ENCODE data around the gene POMP. TPM values are rescaled to one million over a fixed set of nuclear protein-coding genes. Genes with fewer than 3 reads are reported as not detected.
A peak's percentile ranks its signal among the peaks of the same experiment; 100 is the strongest.

Gene POMP
- total RNA-seq, 4 donors from 2014 or later = 24.7 to 56.8 (median 44.0) TPM

- in situ Hi-C loops (cut with MboI; ENCODE audit: low pct_ligation_motif_present in 1 of 4, low pct_unique_long_range_greater_than_20kb in 1 of 4, low sequenced_read_pairs in 3 of 4) = no loop called here
- peak in 1 of 3 donors; percentile 75 for TF ChIP-seq POLR2AphosphoS5 (IDR thresholded peaks at IDR 0.05)
- TF ChIP-seq CTCF (IDR thresholded peaks at IDR 0.05) = no peak
- TF ChIP-seq EP300 (IDR thresholded peaks at IDR 0.05; ENCODE audit: low read depth) = no peak
- peak; percentile 40 for TF ChIP-seq POLR2A (IDR thresholded peaks at IDR 0.05)
- intact Hi-C loops (cut with DNase I; ENCODE audit: low total_unique reads) = no loop called here
- WGBS, 2 donors (ENCODE audit: low coverage in 1 of 2) = 34 to 41% methylated on average over 6 to 8 of the region's 8 CpGs
- Histone ChIP-seq H3K36me3 (no peaks in the 10 kb centered on the region), H3K27me3 (no peaks in the 10 kb centered on the region), H3K27ac (peak overlapping the region; percentile 92 to 98 (median 92)), H3K4me1 (peaks cover 0 to 31% (median 18%) of the 10 kb centered on the region in 4 donors), H3K4me3 (no peak overlapping the region), H3K9me3 (no peaks in the 10 kb centered on the region)
- peak; percentile 77 for DNase-seq
Measured at GRCh38 chr13:28716511-28716910, 57.6 kb downstream of the POMP start.

DNA sequence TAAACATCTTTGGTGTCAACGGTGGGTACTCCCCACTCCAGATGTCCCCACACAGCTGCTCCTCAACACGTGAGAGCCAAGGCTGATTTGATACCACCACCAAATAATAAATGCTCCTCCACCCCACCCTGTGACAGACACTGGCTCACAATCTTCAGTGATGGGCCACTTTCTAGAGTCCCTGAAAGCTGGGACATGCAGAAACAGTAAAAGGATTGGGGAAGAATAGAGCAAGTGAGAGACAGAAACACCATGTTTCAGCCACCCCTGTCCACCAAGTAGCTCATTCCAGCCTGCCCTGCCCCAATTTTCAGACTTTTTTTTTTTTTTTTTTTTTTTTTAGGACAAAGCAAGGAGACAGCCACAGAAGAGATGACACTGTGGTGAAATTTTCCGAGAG is 58.2 kb downstream of the POMP start:
- no peaks in the 10 kb centered on the region for H3K9me3 ChIP-seq
- intact Hi-C loops (cut with DNase I; ENCODE audit: low total_unique reads) = no loop called here
- no peak for TF ChIP-seq POLR2AphosphoS5 (IDR thresholded peaks at IDR 0.05)
- no peak for TF ChIP-seq EP300 (IDR thresholded peaks at IDR 0.05; ENCODE audit: low read depth)
- no peak for TF ChIP-seq CTCF (IDR thresholded peaks at IDR 0.05)
- TF ChIP-seq POLR2A (IDR thresholded peaks at IDR 0.05) = no peak
- in situ Hi-C loops (cut with MboI; ENCODE audit: low pct_ligation_motif_present in 1 of 4, low pct_unique_long_range_greater_than_20kb in 1 of 4, low sequenced_read_pairs in 3 of 4) = no loop called here
- no peak for DNase-seq
- peaks cover 0 to 31% (median 18%) of the 10 kb centered on the region in 4 donors for H3K4me1 ChIP-seq
- 63 to 70% methylated on average over 2 to 3 of the region's 3 CpGs for WGBS, 2 donors (ENCODE audit: low coverage in 1 of 2)
- peak overlapping the region; percentile 92 to 98 (median 92) for H3K27ac ChIP-seq
- H3K36me3 ChIP-seq = no peaks in the 10 kb centered on the region
- H3K4me3 ChIP-seq = no peak overlapping the region
- H3K27me3 ChIP-seq = no peaks in the 10 kb centered on the region

DNA sequence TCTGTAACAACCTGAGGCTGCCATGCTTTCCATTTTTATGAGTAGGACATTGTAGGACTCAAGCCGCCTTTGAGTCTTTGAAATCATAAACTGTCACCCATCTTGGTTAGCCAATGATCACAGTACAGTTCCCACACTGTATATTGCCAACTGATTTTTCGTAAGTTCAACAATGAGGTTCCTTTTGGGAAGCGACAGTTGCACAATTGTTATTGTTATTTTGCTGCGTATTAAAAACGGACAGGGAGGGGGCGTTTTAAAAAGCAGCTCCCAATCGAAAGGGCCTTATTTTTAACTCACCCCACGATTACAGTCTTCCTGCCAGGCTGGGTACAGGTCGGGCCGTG is 59.2 kb downstream of the POMP start:
- H3K27me3 ChIP-seq = no peaks in the 10 kb centered on the region
- DNase-seq = no peak
- TF ChIP-seq EP300 (IDR thresholded peaks at IDR 0.05; ENCODE audit: low read depth) = peak; percentile 25
- TF ChIP-seq POLR2A (IDR thresholded peaks at IDR 0.05) = no peak
- intact Hi-C loops (cut with DNase I; ENCODE audit: low total_unique reads) (loop anchor here (2.0 kb wide), 1 partner anchor 61 kb away; no protein-coding TSS in a partner anchor), in situ Hi-C loops (cut with MboI; ENCODE audit: low pct_ligation_motif_present in 1 of 4, low pct_unique_long_range_greater_than_20kb in 1 of 4, low sequenced_read_pairs in 3 of 4) (no loop called here)
- peaks cover 0 to 31% (median 18%) of the 10 kb centered on the region in 4 donors for H3K4me1 ChIP-seq
- peak overlapping the region; percentile 92 to 98 (median 92) for H3K27ac ChIP-seq
- H3K9me3 ChIP-seq = no peaks in the 10 kb centered on the region
- no peaks in the 10 kb centered on the region for H3K36me3 ChIP-seq
- 3 to 40% methylated on average over 1 to 10 of the region's 10 CpGs for WGBS, 2 donors (ENCODE audit: low coverage in 1 of 2)
- H3K4me3 ChIP-seq = peak overlapping the region; percentile 41 to 88 (median 63)

DNA sequence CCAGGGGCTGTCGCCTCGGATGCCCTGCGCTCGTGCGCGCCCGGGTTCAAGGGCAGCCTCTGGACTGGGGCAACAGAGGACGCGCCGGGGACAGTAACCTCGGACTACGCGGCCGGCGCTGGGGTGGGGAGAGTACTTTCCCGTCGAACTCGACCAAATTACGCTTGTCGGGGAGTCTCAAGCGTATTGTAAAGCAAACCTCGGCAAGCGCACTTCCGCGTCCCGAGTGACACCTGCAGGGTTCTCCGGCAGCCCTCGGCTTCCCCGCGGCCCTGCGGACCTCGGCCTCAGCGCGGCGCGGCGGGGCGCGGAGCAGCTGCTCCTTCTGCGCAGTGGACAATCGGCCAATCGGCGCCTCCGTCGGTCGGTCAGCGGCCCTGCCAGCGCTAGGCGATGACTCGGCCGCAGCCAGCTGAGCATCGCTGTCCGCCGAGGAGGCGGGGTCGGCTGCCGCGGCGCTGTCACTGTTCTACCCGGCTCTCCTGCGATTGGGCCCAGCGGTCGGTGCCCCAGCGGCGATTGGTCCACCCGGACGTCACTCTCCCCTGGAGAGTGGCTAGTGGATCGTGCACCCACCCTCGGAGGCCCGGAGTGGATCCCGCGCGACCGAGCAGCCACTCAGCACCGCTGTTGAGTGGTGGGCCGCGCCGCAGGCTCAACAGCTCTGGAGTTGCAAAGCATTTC is 59.8 kb downstream of the POMP start, which contains the start of gene SLC46A3:
TSS of gene SLC46A3 (minus strand) at position 428 of the 684 bp plus-strand sequence. CDS start 972 bp downstream, outside the sequence.
- intact Hi-C loops (cut with DNase I; ENCODE audit: low total_unique reads) (loop anchor here (2.0 kb wide), 1 partner anchor 62 kb away; no protein-coding TSS in a partner anchor), in situ Hi-C loops (cut with MboI; ENCODE audit: low pct_ligation_motif_present in 1 of 4, low pct_unique_long_range_greater_than_20kb in 1 of 4, low sequenced_read_pairs in 3 of 4) (no loop called here)
- WGBS, 2 donors (ENCODE audit: low coverage in 1 of 2) = 1% methylated on average over 46 of the region's 78 CpGs; no CpG with 5 or more reads in 1 of the 2 donors
- Histone ChIP-seq H3K36me3 (no peaks in the 10 kb centered on the region), H3K9me3 (no peaks in the 10 kb centered on the region), H3K27me3 (no peaks in the 10 kb centered on the region), H3K27ac (peak within 1 kb of the TSS; percentile 92 to 98 (median 92)), H3K4me1 (peaks cover 0 to 31% (median 18%) of the 10 kb centered on the region in 4 donors), H3K4me3 (peak within 1 kb of the TSS; percentile 41 to 88 (median 63))
- TF ChIP-seq POLR2AphosphoS5 (IDR thresholded peaks at IDR 0.05) (peak; percentile 68 to 92 (median 91)), CTCF (IDR thresholded peaks at IDR 0.05) (peak in 2 of 5 experiments; percentile 14 to 44), EP300 (IDR thresholded peaks at IDR 0.05; ENCODE audit: low read depth) (no peak), POLR2A (IDR thresholded peaks at IDR 0.05) (peak; percentile 88)
- peak; percentile 99 for DNase-seq
